ENCODE results near the gene APBB1IP.

GRCh38 chr10:26527018-26527417, 88.9 kb downstream of the APBB1IP start:
- TF ChIP-seq CTCF (IDR thresholded peaks at IDR 0.05; ENCODE audit: insufficient read depth, low read length), result no peak
- no peak for TF ChIP-seq REST (IDR thresholded peaks at IDR 0.05; ENCODE audit: insufficient replicate concordance, low read depth)
- TF ChIP-seq POLR2AphosphoS5 (IDR thresholded peaks at IDR 0.05; ENCODE audit: low read depth), result no peak
- no peak for TF ChIP-seq GABPA (IDR thresholded peaks at IDR 0.05; ENCODE audit: low read depth)
